ENCODE measurements around the gene EVI5L.

EVI5L gene

DNA sequence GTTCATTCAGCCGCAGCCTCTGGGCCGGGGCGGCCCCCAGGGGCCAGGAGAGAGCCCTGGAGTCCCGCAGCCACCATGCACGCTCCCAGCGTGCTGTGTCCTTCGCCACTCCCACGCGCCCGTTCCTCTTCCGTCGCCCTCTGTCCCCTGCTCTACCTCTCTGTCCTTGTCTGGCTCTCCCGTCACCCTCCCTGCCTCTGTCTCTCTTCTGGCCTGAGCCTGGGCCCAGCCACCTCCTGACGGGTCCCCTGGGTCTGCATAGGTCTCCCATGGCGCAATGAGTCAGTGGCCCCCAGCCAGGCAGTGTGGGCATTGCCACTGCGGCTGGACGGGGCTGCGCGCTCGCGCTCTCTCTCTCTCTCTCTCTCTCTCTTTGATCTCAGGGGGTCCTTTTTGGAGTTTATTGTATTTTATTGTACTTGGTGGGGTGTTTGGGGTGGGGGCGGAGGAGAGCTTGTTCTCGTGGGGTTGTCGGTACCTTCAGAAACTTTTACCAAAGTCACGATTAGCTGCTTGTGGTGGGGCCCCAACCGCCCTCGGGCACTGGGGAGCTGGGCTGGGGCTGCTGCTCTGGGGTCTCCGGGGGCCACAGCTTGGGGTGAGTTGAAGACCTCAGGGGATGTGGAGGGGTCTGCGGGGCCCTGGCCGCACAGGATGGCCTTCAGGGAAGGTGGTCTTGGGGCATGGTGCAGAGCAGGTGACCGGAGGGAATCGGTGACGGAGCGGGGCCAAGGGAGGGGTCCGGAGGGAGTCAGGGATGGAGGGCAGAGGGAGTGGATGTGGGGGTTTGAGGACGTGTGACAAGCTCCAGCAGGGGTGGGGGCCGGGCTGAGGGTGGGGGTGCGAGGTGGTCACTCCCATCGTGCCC is 82.9 kb downstream of the EVI5L start:
- DNase-seq (ENCODE audit: low spot score): no peak

DNA sequence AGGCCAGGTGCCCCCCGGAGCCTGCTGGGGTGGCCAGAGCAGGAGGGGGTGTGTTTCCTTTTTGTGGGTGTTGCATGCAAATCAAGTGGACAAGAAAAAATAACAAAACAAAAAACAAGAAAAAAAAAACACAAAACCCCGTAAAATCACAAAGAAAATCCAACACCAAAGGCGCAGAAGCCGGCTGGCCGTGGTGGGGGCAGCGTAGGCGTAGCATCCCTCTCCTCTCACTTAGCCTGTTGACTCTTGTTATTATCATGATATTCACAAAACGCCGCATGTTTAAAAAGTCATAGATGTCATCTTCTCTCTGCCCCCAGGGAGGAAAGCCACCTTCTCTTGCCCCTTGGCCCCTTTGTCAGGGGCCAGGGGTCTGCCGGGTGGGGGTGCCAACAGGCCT is 83.6 kb downstream of the EVI5L start:
- no peak for DNase-seq (ENCODE audit: low spot score)

DNA sequence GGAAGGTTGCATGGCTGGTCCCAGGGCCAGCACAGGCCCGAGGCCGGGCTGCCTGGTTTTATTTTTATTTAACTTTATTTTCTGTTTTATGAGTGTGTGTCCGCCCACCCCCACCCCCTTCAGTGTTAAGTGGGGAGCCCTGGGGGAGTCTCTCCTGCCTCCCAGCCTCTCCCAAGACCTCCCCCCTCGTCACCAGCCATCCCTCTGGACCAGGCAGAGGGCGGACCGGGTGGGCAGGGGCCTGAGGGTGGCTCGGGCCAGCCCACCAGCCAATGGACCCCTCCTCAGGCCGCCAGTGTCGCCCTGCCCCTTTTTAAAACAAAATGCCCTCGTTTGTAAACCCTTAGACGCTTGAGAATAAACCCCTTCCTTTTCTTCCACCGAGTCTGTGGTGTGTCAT is 84.1 kb downstream of the EVI5L start:
- DNase-seq (ENCODE audit: low spot score): no peak

Measured in NAMALWA (cell line).